ENCODE results near the gene TCERG1L. TPM values are rescaled to one million over a fixed set of nuclear protein-coding genes. Genes with fewer than 3 reads are reported as not detected.

TCERG1L gene
- total and polyA plus RNA-seq, 4 donors = not detected

DNA sequence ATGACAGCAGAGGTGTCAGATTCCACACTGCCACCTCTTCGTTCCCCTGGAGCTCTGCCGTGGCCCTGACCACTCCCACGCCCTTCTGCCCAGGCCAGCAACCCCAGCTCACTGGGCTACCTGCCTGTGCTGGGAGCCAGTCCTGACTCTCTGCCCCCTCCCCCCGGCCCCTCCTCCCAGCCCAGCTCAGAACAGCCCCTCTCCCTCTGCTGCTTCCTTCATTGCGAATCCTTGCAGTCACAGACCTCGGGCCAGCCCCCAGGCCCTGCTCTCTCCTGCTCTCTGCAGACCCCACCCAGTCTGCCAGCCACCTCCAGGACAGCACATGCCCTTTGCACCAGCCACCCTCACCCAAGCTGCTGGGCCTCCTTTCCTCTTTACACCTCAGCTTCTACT is 60.4 kb downstream of the TCERG1L start:
- Histone ChIP-seq H3K4me3 (ENCODE audit: low read length in 2 of 2) (no peak overlapping the region), H3K4me1 (ENCODE audit: control insufficient read depth in 1 of 2, insufficient read depth in 2 of 2, low read length in 2 of 2) (no peaks in the 10 kb centered on the region), H3K9me3 (ENCODE audit: control insufficient read depth, low read length) (no peaks in the 10 kb centered on the region), H3K27ac (ENCODE audit: low read depth in 1 of 2, low read length in 2 of 2) (no peak overlapping the region), H3K36me3 (ENCODE audit: control insufficient read depth in 1 of 2, insufficient read depth in 2 of 2, low read length in 1 of 2) (no peaks in the 10 kb centered on the region), H3K27me3 (ENCODE audit: control insufficient read depth in 1 of 2, insufficient read depth in 2 of 2, low read length in 1 of 2) (no peaks in the 10 kb centered on the region)
- intact Hi-C loops (cut with DNase I) = no loop called here
- 11 to 12% methylated on average over 6 of the region's 6 CpGs for WGBS, 2 donors
- ATAC-seq (ENCODE audit: low FRiP score) (no peak), DNase-seq (peak in 1 of 2 donors; percentile 64)

DNA sequence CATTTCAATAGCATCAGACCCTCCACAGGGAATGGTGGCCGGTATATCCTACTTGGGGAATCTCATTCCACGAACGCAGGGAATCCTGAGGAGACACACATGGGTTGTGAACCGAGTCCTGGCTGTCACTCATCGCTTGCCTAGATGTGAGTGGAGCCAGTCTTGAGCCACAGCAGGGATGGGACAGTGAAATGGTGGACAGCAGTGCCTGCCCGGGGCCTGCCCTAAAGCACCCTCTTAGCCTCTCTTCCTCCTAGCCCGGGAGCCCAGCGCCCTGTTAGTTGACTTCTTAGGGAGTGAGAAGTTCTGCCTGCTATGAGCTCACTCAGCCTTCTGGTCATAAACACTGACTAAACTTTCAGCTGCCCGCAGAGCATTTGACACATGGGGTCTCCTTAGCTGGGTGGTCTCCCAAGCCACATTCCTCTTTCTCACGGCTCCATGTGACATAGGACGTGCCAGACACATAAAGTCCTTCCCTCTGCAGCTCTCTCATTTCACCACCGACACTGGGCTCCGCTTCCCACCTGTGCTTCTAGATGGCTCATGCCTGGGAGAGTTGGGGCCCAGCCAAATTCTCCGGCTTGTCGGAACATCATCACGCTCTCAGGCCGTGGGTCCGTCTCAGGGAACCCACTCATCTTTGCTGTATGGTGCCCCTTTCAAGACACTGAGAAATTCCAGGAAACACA is 60.9 kb downstream of the TCERG1L start:
- no peaks in the 10 kb centered on the region for H3K9me3 ChIP-seq (ENCODE audit: control insufficient read depth, low read length)
- H3K4me3 ChIP-seq (ENCODE audit: low read length in 2 of 2) = no peak overlapping the region
- DNase-seq (peak in 1 of 2 donors; percentile 57), ATAC-seq (ENCODE audit: low FRiP score) (no peak)
- intact Hi-C loops (cut with DNase I) = no loop called here
- no peak overlapping the region for H3K27ac ChIP-seq (ENCODE audit: low read depth in 1 of 2, low read length in 2 of 2)
- H3K36me3 ChIP-seq (ENCODE audit: control insufficient read depth in 1 of 2, insufficient read depth in 2 of 2, low read length in 1 of 2) = no peaks in the 10 kb centered on the region
- H3K4me1 ChIP-seq (ENCODE audit: control insufficient read depth in 1 of 2, insufficient read depth in 2 of 2, low read length in 2 of 2) = no peaks in the 10 kb centered on the region
- no peaks in the 10 kb centered on the region for H3K27me3 ChIP-seq (ENCODE audit: control insufficient read depth in 1 of 2, insufficient read depth in 2 of 2, low read length in 1 of 2)
- WGBS, 2 donors = 13 to 21% methylated on average over 18 of the region's 18 CpGs

DNA sequence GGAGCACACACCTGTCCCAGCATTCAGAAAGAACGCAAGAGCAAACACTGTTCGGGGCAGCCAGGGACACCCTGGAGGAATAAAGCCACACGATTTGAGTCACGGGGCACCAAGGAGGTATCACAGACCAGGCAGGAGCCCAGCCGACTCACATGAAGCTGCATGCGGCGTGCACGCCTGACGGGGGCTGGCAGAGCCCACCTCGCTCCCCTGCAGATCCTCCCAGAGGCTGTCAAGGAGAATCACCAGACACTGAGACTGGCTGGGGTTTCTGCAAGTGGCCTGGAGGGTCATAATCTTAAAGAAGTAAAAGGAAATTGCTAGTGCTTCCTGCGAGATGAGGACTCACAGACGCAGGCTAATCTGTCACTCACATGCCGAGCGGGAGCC is 61.6 kb downstream of the TCERG1L start:
- Histone ChIP-seq H3K27ac (ENCODE audit: low read depth in 1 of 2, low read length in 2 of 2) (no peak overlapping the region), H3K36me3 (ENCODE audit: control insufficient read depth in 1 of 2, insufficient read depth in 2 of 2, low read length in 1 of 2) (no peaks in the 10 kb centered on the region), H3K27me3 (ENCODE audit: control insufficient read depth in 1 of 2, insufficient read depth in 2 of 2, low read length in 1 of 2) (no peaks in the 10 kb centered on the region), H3K9me3 (ENCODE audit: control insufficient read depth, low read length) (no peaks in the 10 kb centered on the region), H3K4me1 (ENCODE audit: control insufficient read depth in 1 of 2, insufficient read depth in 2 of 2, low read length in 2 of 2) (no peaks in the 10 kb centered on the region), H3K4me3 (ENCODE audit: low read length in 2 of 2) (no peak overlapping the region)
- ATAC-seq (ENCODE audit: low FRiP score) = no peak
- peak in 1 of 2 donors; percentile 47 for DNase-seq
- intact Hi-C loops (cut with DNase I) = no loop called here
- WGBS, 2 donors = 21 to 23% methylated on average over 14 of the region's 14 CpGs

DNA sequence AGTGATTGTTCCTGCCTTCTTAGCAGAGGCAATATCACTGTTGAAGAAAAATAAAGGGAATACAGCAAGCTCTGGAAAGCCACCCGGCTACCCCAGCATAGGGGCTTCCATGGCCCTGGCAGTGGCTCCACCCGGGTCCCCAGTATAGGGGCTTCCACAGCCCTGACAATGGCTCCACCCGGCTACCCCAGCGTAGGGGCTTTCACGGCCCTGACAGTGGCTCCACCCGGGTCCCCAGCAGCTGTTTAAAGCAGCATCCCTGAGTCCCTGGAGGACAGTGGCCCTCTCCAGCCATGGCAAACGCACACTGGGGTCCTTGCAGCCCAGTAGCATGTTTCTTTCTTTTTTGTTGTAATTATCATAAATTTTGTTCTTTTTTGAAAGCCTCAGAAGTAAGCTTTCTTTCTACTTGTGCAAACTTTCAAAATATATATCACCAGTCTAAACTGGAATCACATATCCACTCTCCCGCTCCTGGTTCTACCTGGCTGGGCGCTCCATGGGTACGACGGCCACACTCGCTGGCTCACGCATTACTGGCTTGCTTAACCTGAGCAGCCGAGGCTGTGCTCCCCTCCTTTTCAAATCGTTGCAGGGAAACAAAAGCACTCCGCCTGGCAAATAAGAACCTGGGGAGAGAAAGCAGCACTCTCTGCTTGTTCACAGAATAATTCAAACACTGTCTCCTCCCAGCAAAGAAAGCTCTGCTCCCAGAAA is 62.1 kb downstream of the TCERG1L start:
- H3K27ac ChIP-seq (ENCODE audit: low read depth in 1 of 2, low read length in 2 of 2) = no peak overlapping the region
- no peak for ATAC-seq (ENCODE audit: low FRiP score)
- WGBS, 2 donors = 63 to 65% methylated on average over 16 of the region's 16 CpGs
- H3K9me3 ChIP-seq (ENCODE audit: control insufficient read depth, low read length) = no peaks in the 10 kb centered on the region
- no peaks in the 10 kb centered on the region for H3K27me3 ChIP-seq (ENCODE audit: control insufficient read depth in 1 of 2, insufficient read depth in 2 of 2, low read length in 1 of 2)
- intact Hi-C loops (cut with DNase I) = no loop called here
- H3K36me3 ChIP-seq (ENCODE audit: control insufficient read depth in 1 of 2, insufficient read depth in 2 of 2, low read length in 1 of 2) = no peaks in the 10 kb centered on the region
- peak in 1 of 2 donors; percentile 62 for DNase-seq
- no peak overlapping the region for H3K4me3 ChIP-seq (ENCODE audit: low read length in 2 of 2)
- no peaks in the 10 kb centered on the region for H3K4me1 ChIP-seq (ENCODE audit: control insufficient read depth in 1 of 2, insufficient read depth in 2 of 2, low read length in 2 of 2)

DNA sequence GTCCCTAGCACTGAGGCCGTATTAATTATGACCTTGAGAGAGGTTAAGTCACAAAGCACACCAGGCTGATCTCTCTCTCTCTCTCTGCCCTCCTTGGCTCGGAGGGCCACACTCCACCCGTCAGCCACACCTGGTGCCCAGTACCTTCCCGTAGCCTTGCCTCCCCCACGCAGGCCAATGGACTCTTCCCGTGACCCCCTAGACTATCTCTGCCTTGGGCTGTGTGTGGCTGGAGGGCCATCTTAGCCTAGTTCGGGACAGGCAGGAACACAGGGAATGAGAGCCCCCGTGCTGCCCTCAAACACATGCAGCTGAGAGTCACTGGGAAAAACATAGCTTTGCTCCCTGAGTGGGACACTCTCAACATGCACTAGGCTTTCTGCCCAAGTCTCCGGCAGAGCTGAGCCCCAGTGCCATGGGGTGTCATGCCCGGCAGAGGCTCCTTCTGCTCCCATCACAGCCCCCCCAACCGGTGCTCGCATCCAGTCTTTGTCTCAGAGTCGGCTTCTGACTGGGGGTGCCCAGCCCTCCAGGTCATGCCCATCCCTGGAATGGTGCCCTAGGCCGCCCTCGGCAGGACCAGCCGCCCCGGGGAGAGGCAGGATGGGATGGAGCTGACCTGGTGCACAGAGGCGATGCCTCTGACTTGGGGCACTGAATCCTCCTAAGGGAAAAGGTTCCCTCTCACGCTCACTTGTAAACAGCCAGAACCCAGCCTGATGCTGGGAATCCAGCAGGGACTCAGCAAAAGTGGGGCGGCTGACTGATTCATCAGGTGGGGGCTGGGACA is 63.0 kb downstream of the TCERG1L start:
- Histone ChIP-seq H3K4me1 (ENCODE audit: control insufficient read depth in 1 of 2, insufficient read depth in 2 of 2, low read length in 2 of 2) (no peaks in the 10 kb centered on the region), H3K27me3 (ENCODE audit: control insufficient read depth in 1 of 2, insufficient read depth in 2 of 2, low read length in 1 of 2) (no peaks in the 10 kb centered on the region), H3K4me3 (ENCODE audit: low read length in 2 of 2) (no peak overlapping the region), H3K36me3 (ENCODE audit: control insufficient read depth in 1 of 2, insufficient read depth in 2 of 2, low read length in 1 of 2) (no peaks in the 10 kb centered on the region), H3K9me3 (ENCODE audit: control insufficient read depth, low read length) (no peaks in the 10 kb centered on the region), H3K27ac (ENCODE audit: low read depth in 1 of 2, low read length in 2 of 2) (no peak overlapping the region)
- intact Hi-C loops (cut with DNase I) = no loop called here
- ATAC-seq (ENCODE audit: low FRiP score) (no peak), DNase-seq (peak in 1 of 2 donors; percentile 67)
- WGBS, 2 donors = 78 to 81% methylated on average over 20 of the region's 20 CpGs

DNA sequence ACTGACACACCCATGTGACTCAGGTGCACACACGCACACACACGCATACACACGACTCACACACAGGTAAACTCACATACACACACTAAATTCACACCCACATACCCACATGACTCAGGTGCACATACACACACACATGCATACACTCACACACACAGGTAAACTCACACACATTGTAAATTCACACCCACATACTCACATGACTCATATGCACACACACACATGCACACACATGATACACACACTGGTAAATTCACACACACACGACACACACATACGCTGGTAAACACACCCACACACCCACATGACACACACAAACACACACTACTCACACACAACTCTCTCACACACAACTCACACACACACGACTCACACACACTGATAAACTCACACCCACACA is 63.6 kb downstream of the TCERG1L start:
- intact Hi-C loops (cut with DNase I) = no loop called here
- Histone ChIP-seq H3K27me3 (ENCODE audit: control insufficient read depth in 1 of 2, insufficient read depth in 2 of 2, low read length in 1 of 2) (no peaks in the 10 kb centered on the region), H3K27ac (ENCODE audit: low read depth in 1 of 2, low read length in 2 of 2) (no peak overlapping the region), H3K4me3 (ENCODE audit: low read length in 2 of 2) (no peak overlapping the region), H3K9me3 (ENCODE audit: control insufficient read depth, low read length) (no peaks in the 10 kb centered on the region), H3K4me1 (ENCODE audit: control insufficient read depth in 1 of 2, insufficient read depth in 2 of 2, low read length in 2 of 2) (no peaks in the 10 kb centered on the region), H3K36me3 (ENCODE audit: control insufficient read depth in 1 of 2, insufficient read depth in 2 of 2, low read length in 1 of 2) (no peaks in the 10 kb centered on the region)
- WGBS, 2 donors = 83 to 86% methylated on average over 6 of the region's 6 CpGs
- no peak for ATAC-seq (ENCODE audit: low FRiP score)
- DNase-seq = no peak

DNA sequence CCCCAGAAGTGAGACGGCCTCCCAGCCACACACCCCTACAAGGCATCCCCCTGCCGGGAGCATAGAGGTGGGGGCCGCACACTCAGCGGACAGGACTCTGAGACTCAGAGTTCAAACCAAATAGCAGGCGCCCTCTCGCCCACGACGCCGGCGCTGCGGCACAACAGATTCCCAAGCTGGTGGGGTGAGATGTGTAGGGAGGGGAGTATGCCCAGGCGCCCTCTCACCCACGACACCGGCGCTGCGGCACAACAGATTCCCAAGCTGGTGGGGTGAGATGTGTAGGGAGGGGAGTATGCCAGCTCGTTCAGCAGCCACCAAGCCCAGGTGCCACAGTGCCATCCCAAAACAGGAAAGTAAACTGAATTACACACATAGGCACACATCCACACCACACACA is 64.7 kb downstream of the TCERG1L start:
- Histone ChIP-seq H3K36me3 (ENCODE audit: control insufficient read depth in 1 of 2, insufficient read depth in 2 of 2, low read length in 1 of 2) (no peaks in the 10 kb centered on the region), H3K9me3 (ENCODE audit: control insufficient read depth, low read length) (no peaks in the 10 kb centered on the region), H3K4me3 (ENCODE audit: low read length in 2 of 2) (no peak overlapping the region), H3K27me3 (ENCODE audit: control insufficient read depth in 1 of 2, insufficient read depth in 2 of 2, low read length in 1 of 2) (no peaks in the 10 kb centered on the region), H3K4me1 (ENCODE audit: control insufficient read depth in 1 of 2, insufficient read depth in 2 of 2, low read length in 2 of 2) (no peaks in the 10 kb centered on the region), H3K27ac (ENCODE audit: low read depth in 1 of 2, low read length in 2 of 2) (no peak overlapping the region)
- WGBS, 2 donors = 83 to 86% methylated on average over 17 of the region's 17 CpGs
- ATAC-seq (ENCODE audit: low FRiP score) = no peak
- DNase-seq = peak in 1 of 2 donors; percentile 67
- intact Hi-C loops (cut with DNase I) = no loop called here

DNA sequence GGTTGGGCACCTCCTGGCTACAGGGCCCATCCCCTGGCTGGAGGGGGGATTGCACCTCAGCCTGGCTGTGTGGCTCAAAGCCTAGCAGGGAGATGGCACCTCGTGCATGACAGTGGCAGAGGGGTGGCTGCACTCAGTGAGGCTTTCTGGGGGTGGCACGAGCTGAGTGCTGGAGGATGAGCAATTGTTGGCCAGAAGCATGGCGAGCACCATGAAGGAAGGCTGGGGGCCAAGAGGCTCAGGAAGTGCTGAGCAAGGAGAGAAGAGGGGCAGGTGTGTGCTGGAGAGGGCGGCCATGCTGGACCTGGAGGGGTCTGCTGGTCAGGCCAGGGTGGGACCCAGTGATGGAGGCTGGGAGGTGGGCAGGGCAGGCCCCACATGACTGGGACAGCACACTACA is 65.4 kb downstream of the TCERG1L start:
- DNase-seq = peak in 1 of 2 donors; percentile 57
- no peak for ATAC-seq (ENCODE audit: low FRiP score)
- H3K4me3 ChIP-seq (ENCODE audit: low read length in 2 of 2) = no peak overlapping the region
- H3K36me3 ChIP-seq (ENCODE audit: control insufficient read depth in 1 of 2, insufficient read depth in 2 of 2, low read length in 1 of 2) = no peaks in the 10 kb centered on the region
- intact Hi-C loops (cut with DNase I) = no loop called here
- no peaks in the 10 kb centered on the region for H3K27me3 ChIP-seq (ENCODE audit: control insufficient read depth in 1 of 2, insufficient read depth in 2 of 2, low read length in 1 of 2)
- H3K4me1 ChIP-seq (ENCODE audit: control insufficient read depth in 1 of 2, insufficient read depth in 2 of 2, low read length in 2 of 2) = no peaks in the 10 kb centered on the region
- 73 to 88% methylated on average over 4 of the region's 4 CpGs for WGBS, 2 donors
- H3K9me3 ChIP-seq (ENCODE audit: control insufficient read depth, low read length) = no peaks in the 10 kb centered on the region
- no peak overlapping the region for H3K27ac ChIP-seq (ENCODE audit: low read depth in 1 of 2, low read length in 2 of 2)
